ENCODE results near the gene PDP2. TPM values are rescaled to one million over a fixed set of nuclear protein-coding genes. Genes with fewer than 3 reads are reported as not detected.

The PDP2 gene
- total and polyA plus RNA-seq, 2 donors (not counting 3 experiments of a cell fraction or from before 2014, with no cell fraction given): 4.4 to 9.3 TPM

GRCh38 chr16:66873685-66874055 is 6.6 kb upstream of the PDP2 start:
- peaks cover 12% of the 10 kb centered on the region for H3K4me1 ChIP-seq (ENCODE audit: control insufficient read depth, extremely low read depth, insufficient read depth, low read length)
- H3K4me2 ChIP-seq (ENCODE audit: insufficient read depth, low read length): no peak overlapping the region
- no peaks in the 10 kb centered on the region for H3K36me3 ChIP-seq (ENCODE audit: control insufficient read depth in 2 of 2, extremely low read depth in 1 of 2, insufficient read depth in 2 of 2, low read length in 2 of 2)
- FAIRE-seq: no peak
- no peaks in the 10 kb centered on the region for H4K20me1 ChIP-seq (replicated peaks; ENCODE audit: control insufficient read depth, extremely low read depth, insufficient read depth, low read length)
- CTCF ChIA-PET: interaction anchor here (1.0 to 3.7 kb wide), 28 partner anchors 8 to 467 kb away, joined by 3 to 69 read pairs (median 4); partner anchors contain the start of genes CA7, CMTM2 and NAE1
- BruUV-seq (replicated peaks): no TSS peak
- no peaks in the 10 kb centered on the region for H3K79me2 ChIP-seq (ENCODE audit: control insufficient read depth, insufficient read depth, low read length)
- H2AFZ ChIP-seq (ENCODE audit: low read depth, low read length): no peak overlapping the region
- no peaks in the 10 kb centered on the region for H3K9me3 ChIP-seq (replicated peaks; ENCODE audit: control insufficient read depth, insufficient read depth, low read length)
- TF ChIP-seq POLR2A (IDR thresholded peaks at IDR 0.05; ENCODE audit: low read depth, low read length): no peak
- no peak for TF ChIP-seq CTCF (IDR thresholded peaks at IDR 0.05; ENCODE audit: extremely low read depth in 1 of 2, insufficient read depth in 1 of 2, low read depth in 1 of 2, low read length in 2 of 2)
- TF ChIP-seq GATA2 (IDR thresholded peaks at IDR 0.05; ENCODE audit: insufficient read depth, insufficient read length, low read depth, low read length): no peak
- no peak for TF ChIP-seq POLR2AphosphoS5 (IDR thresholded peaks at IDR 0.05; ENCODE audit: insufficient read depth, low read depth, low read length)
- TF ChIP-seq FOS (IDR thresholded peaks at IDR 0.05; ENCODE audit: borderline replicate concordance, insufficient read depth, low read length): no peak
- TF ChIP-seq JUN (IDR thresholded peaks at IDR 0.05; ENCODE audit: borderline replicate concordance, insufficient read depth, insufficient read length, low read depth): no peak
- no peak for TF ChIP-seq MAX (IDR thresholded peaks at IDR 0.05; ENCODE audit: insufficient read depth, insufficient read length)
- no peak for TF ChIP-seq MYC (IDR thresholded peaks at IDR 0.05; ENCODE audit: low read depth, low read length)
- no peak for TF ChIP-seq EZH2 (IDR thresholded peaks at IDR 0.05; ENCODE audit: borderline replicate concordance, low read depth, low read length, severe bottlenecking)
- intact Hi-C loops (cut with micrococcal nuclease): loop anchor here (1.0 kb wide), 4 partner anchors 42 to 211 kb away; no protein-coding TSS in a partner anchor
- no peak overlapping the region for H3K4me3 ChIP-seq (replicated peaks in 1 of 3; ENCODE audit: insufficient read depth in 1 of 3, low read depth in 1 of 3, low read length in 3 of 3)
- DNase-seq (ENCODE audit: low read depth, low spot score): no peak
- dilution Hi-C loops (cut with MboI; ENCODE audit: extremely low pct_ligation_motif_present, low sequenced_read_pairs): no loop called here
- H3K27ac ChIP-seq (ENCODE audit: insufficient read depth, low read depth, low read length): no peak overlapping the region
- H3K9me1 ChIP-seq (replicated peaks; ENCODE audit: control insufficient read depth, extremely low read depth, insufficient read depth, low read length): no peaks in the 10 kb centered on the region
- POLR2A ChIA-PET: interaction anchor here (0.5 to 1.2 kb wide), 2 partner anchors 43 to 136 kb away, joined by 6 to 11 read pairs; partner anchors contain the start of gene NAE1
- H3K9ac ChIP-seq (replicated peaks; ENCODE audit: extremely low read depth, insufficient read depth, low read length): no peak overlapping the region
- peaks cover 0 to 2% of the 10 kb centered on the region in 2 experiments for H3K27me3 ChIP-seq (ENCODE audit: control insufficient read depth in 2 of 2, insufficient read depth in 2 of 2, low read length in 2 of 2)
